GF-D8 (cell line): ENCODE data around the gene DEPDC1B.
"Not testable (repeated sequence)": the region's sequence is repeated elsewhere in the genome, so short reads cannot be mapped to it uniquely, and the experiment has no call there.

Experiments
- DNase-seq: peaks from one replicate; lab custom pipeline; 2025; lab: John Stamatoyannopoulos, UW

The DEPDC1B gene

GRCh38 chr5:60640901-60641300 is 59.1 kb downstream of the DEPDC1B start:
- no peak for DNase-seq

- no peak for DNase-seq
These were observed 60.4 kb downstream of the DEPDC1B start for GRCh38 chr5:60639544-60639943.

- DNase-seq: no peak
These were observed 61.7 kb downstream of the DEPDC1B start for GRCh38 chr5:60638300-60638699.

DNA sequence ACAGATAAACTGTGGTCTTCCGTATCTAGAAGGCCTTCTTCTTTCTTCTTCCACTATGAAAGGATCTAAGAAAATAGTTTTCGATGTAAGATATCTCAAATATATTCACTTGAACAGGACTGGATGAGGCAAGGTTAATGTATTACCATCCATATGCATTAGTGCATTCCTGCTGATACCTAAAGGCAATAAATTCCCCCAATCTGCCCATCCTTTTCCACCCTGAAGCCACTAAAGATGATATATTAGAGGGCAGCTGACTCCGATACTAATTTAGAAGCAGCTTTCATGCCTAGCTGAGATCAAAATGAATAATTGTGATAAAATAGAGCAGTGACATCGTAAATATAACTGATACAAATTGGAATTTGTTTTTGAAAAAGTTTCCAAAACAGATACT is 63.3 kb downstream of the DEPDC1B start:
- no peak for DNase-seq

DNA sequence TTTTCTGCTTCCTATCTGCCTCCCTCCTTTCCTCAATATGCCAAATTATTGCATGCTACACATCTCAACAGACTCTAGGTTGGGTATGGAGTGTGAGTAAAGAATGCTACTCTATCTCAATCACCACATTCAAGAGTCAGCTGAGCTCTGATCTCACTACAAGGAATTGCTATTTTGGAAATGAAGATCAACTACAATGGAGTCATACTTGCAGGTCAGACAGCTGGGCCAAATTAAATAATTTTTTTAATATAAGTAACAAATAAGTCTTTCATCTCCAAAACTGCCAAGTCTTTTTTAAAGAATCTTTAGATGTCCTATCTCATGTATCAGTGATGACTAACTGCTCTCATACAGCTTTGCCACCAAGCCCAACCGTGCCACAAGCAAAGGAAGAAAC is 64.0 kb downstream of the DEPDC1B start:
- no peak for DNase-seq

- DNase-seq: peak; percentile 83
These were observed 65.9 kb downstream of the DEPDC1B start for GRCh38 chr5:60634051-60634450.

DNA sequence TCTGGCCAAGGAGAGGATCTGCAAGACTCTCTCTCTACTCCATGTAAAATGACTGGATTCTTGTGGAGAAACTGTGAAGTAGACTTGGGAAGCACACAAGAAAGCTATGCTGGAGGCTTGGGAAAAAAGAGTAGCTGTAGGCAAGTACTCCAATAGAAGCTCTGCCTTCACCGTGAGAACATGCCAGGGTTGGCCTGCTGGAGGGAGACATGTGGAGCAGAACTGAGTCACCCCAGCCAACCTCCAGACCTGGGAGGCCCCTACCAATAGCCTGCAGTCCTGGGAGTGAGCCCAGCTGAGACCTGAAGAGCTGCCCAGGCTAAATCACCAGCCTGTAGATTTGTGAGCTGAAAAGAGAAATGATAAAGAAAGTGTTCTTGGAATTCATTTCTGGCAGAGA is 66.6 kb downstream of the DEPDC1B start:
- DNase-seq: no peak

DNA sequence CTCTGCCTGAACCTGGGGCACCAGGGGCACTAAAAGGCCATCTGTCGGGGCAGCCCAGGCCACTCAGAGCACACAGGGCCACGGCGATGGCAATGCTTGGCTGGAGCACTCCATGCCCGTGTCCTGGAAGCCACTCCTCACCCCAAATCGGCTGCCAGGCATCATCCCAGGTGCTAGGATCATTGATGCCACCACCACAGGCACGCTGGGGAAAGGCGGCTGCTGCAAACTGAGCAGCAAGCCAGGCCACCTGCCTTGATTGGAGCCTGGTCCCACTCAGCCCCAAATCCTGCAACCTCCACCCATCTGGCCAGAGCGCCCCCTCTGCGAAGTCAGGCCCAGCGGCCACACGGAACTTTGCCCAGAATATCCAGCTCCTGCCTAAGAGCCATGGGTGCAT is 67.8 kb downstream of the DEPDC1B start:
- DNase-seq: no peak

DNA sequence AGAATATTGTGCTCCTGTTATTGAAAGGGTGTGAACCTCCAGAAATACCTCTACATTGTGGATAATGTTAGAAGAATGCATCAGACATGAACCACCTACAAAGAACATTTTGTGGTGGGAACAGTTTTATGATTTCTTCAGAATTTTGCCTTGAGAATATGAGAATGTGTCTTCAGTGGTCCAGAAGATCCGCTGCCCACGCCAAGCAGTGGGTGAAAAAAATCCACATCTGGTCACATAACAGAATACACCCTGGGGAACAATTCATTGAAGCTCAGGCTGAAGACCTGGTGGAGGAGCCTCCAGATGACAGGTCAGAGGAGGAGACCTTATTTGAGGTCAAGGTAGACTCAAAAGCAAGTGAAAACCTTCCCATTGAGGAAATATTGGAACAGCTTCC is 69.1 kb downstream of the DEPDC1B start:
- DNase-seq: no peak

GRCh38 chr5:60630179-60630578 is 69.8 kb downstream of the DEPDC1B start:
- no peak for DNase-seq

- DNase-seq: not testable (repeated sequence)
These were observed 75.1 kb downstream of the DEPDC1B start for GRCh38 chr5:60624875-60625274.

DNA sequence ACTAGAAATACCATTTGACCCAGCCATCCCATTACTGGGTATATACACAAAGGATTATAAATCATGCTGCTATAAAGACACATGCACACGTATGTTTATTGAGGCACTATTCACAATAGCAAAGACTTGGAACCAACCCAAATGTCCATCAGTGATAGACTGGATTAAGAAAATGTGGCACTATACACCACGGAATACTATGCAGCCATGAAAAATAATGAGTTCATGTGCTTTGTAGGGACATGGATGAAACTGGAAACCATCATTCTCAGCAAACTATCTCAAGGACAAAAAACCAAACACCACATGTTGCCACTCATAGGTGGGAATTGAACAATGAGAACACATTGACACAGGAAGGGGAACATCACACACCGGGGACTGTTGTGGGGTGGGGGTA is 79.2 kb downstream of the DEPDC1B start:
- not testable (repeated sequence) for DNase-seq

DNA sequence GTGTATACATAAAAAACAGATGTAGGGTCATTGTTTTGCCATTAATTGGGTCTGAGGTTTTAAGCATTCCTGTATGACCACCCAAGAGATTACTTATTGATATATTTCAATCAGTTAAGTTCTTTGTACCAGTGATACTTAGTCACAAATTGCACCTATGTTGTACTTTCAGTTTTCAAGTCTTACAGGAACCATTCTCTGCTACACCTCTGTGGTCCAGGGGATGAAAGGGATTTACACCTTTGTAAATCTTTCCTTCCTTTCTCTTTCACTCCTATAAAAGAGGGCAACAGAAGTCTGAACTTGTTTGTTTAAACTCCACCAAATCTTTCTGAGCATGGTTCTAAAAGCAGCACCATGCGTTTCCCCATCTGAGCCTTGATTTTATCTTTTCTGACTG is 86.1 kb downstream of the DEPDC1B start:
- no peak for DNase-seq

DNA sequence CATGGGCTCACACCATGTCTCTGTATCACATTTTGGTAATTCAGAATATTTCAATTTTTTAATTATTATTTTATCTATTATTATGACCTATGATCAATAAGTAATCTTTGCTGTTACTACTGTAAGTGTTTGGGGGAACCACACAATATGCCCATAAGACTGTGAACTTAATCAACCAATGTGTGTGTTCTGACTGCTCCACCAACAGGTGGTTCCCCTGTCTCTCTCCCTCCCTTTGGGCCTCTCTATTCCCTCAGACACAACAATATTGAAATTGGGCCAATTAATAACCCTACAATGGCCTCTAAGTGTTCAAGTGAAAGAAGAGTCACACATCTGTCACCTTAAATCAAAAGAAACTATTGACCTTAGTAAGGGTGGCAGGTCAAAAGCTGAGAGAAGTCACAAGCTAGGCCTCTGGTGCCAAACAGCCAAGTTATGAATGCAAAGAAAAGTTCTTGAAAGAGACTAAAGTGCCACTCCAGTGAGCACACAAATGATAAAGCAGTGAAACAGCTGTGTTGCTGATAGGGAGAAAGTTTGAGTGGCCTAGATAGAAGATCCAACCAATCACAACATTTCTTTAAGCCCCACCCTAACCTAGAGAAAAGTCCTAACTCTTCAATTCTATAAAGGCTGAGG is 88.7 kb downstream of the DEPDC1B start:
- DNase-seq: no peak

DNA sequence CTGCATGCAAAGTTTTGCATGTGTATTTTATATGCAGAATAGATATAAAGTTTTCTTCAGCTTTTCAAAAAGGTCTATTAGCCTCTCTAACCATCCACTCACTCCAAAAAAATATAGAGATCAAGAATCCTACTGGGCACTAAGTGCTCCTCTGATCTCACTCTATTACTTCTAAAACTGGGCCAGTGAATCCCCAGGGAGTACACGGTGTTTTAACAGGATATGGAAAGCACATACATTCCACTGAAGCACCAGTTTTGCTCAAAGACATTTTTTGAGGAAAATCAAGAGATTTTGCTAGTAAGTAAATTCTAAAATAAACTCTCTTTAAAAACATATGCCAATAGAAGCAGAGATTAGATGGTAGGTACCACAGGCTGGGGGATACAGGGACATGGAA is 95.2 kb downstream of the DEPDC1B start:
- no peak for DNase-seq

DNA sequence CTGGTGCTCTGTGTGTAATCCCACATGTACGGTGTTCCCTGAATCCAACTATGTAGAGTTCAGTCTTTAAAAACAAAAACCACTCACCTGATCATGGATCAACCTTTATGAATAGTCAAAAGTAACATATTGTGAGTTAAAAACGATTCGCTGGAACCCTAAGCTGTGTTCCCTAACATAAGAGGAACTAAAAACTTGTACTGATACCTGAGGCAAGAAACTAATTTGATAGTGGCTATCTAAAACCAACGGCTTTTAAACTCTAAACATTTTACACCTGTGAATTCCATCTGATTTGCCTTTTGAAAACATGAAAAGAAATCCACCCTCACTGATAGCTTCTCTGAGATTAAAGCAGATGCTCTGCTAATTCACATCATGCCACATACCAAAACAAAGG is 101.5 kb downstream of the DEPDC1B start:
- DNase-seq: no peak

GRCh38 chr5:60597572-60598320 is 102.2 kb downstream of the DEPDC1B start:
- DNase-seq: peak; percentile 85

DNA sequence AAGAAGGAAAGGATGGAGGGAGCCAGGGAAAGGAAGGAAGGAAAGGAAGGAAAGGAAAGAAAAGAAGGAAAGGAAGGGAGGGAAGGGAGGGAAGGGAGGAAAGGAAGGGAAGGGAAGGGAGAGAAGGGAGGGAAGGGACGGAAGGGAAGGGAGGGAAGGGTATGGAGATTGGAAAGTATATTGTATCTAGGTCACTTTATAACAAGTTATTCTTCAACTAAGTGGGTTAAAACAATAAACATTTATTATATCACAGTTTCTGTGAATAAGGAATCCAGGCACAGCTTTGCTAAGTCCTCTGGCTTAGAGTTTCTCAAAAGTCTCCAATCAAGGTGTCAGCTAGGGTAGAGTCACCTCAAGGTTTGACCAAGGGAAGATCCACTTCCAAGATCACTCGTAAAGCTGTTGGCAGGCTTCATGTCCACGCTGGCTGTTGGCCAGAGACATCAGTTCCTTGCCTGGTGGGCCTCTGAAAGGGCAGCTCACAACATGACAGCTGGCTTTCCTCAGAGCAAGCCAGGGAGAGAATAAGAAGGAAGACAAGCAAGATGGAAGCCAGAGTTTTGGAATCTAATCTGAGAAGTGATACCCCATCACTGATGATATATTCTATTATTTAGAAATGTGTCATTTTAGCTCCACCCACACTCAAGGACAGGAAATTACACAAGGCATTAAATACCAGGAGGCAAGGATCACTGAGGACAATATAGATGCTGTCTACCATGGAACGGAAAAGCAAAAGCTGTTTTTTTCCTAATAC is 105.1 kb downstream of the DEPDC1B start:
- no peak for DNase-seq

DNA sequence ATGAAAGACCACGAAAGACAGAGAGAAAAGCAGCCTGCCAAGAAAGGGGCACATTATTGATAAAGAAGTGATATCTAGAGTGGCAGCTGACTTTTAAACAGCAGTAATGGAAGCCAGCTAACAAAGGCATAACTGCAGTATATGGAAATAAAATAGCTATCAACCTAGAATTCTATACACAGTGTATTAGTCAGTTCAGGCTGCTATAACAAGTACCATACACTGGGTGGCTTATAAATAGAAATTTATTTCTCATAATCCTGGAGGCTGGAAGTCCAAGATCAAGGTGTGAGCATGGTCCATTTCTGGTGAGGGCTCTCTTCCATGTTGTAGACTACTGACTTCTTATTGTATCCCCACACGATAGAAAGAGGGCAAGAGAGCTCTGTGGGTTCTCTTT is 109.8 kb downstream of the DEPDC1B start:
- DNase-seq: no peak

DNA sequence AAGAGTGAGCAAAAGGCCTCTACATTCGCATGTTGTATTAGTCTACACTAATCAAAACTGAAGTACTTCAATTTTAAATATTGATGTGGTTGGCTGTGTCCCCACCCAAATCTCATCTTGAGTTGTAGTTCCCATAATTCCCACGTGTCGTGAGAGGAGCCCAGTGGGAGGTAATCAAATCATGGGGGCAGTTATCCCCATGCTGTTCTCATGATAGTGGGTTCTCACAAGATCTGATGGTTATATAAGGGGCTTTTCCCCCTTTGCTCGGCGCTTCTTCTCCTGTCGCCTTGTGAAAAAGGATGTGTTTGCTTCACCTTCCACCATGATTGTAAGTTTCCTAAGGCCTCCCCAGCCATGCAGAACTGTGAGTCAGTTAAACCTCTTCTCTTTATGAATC is 112.7 kb downstream of the DEPDC1B start:
- not testable (repeated sequence) for DNase-seq

DNA sequence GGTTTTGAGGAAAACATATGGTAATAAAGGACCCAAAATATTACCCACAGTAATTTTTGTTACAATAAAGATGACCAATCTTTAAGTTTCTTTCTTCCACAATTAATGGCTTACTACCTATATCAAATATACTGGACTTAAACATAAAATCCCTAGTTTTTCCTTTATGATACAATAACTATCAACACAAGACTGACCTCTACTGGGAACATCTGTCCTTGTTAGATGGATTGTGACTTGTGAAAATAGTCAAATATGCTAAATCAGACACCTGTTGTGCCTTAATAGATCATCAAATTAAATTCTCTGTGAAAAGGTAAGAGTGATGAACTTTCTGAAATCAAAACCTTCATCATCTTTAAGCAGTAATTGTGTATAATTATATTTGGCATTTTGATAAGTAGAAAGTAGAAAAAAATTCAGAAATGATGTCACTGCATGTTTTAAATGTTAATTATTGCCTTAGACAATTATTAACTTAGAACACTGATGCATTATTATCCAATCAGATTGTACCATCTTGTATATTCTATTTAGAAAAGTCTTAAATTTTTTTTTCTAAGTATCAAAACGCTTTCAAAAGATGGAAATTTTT is 113.6 kb downstream of the DEPDC1B start:
- DNase-seq: no peak

- no peak for DNase-seq
These were observed 114.3 kb downstream of the DEPDC1B start for GRCh38 chr5:60585618-60586017.

DNA sequence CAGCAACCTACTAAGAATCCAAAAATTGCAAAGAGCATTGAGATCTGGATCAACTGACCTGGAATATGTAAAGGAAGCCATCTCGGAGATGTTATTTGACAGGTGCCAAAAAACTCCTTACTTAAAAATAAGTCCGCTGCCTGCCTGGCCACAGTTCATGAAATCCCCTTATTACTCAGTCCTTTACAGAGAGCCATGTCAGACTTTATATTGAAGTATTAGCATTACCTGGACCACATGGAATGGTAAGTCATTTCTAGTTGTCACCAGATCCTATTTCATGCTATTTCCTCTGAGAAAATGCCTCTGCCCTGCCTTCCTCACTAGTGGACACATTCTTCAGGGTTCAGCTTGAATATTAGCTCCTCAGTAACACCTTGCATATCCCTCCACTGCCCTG is 115.7 kb downstream of the DEPDC1B start:
- no peak for DNase-seq
